NCI-H524 treated with DMSO at 0.1 percent for 48 hours (cell line): ENCODE data around the gene CCNYL1.

Source experiments
- DNase-seq: peaks from one replicate; lab custom pipeline; 2025; lab: John Stamatoyannopoulos, UW

The CCNYL1 gene

DNA sequence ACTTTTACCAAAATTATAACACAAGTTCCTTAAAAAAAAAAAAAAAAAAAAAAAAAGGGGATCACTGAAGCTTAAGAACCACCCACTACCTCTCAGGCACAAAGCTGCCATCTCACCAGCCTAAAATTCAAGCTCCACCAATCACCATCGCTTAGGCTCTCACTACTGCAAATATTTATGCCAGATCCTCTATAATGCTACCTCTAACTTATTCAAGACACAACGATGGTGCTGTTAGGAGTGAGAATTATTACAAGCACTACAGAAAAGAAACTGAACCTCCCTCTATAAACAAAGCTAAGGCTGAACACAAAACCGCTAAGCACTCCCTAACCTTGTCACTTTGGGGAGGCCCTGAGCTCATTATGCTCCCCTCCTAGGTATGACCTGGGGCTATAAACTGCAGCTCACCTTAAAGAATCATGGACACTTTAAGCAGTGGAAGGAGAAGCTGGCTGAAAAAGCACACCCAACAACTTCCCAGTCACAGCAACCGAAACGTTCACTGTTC, 54.7 kb downstream of the CCNYL1 start:
- no peak for DNase-seq

- DNase-seq: no peak
These were observed 55.4 kb downstream of the CCNYL1 start for GRCh38 chr2:207766697-207767460.

- no peak for DNase-seq
These were observed 56.2 kb downstream of the CCNYL1 start for GRCh38 chr2:207767461-207768167.

GRCh38 chr2:207768168-207768865, 56.9 kb downstream of the CCNYL1 start:
- DNase-seq: no peak

DNA sequence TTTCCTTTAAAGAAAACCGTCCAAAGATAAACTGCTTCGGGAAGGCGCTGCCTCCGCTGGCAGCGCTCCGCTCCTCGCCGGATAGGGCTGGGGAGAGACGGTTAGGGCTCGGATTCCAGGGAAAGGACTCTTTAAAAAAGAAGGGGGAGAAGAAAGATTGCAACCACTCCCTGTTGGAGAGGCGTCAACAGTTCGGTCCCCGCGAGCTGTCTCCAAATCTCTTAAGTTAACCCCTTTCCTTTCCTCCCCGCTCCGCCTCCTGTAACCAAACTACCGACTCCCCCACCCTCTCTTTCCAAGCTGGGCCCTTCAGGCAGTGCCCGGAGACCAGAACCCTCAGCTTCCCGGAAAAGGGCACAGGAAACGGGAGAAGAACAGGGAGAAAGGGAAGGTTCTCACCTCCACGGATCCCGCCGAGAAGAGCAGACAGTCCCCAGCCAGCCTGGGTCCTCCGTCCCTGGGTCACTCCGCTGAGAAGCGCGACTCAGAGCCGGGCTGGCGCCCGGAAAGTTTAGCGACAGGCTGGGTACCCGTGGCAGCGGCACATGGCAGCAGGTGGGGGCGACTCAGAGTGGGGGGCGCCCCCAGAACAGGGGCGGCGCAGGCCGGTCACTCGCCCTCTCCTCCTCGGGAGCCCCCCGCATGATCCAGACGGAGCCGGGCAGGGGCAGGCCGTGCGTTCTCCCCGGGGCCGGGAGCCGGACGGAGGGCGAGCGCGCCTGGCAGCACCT, 57.6 kb downstream of the CCNYL1 start:
- no peak for DNase-seq

- no peak for DNase-seq
These were observed 59.4 kb downstream of the CCNYL1 start for GRCh38 chr2:207770602-207771404.

DNA sequence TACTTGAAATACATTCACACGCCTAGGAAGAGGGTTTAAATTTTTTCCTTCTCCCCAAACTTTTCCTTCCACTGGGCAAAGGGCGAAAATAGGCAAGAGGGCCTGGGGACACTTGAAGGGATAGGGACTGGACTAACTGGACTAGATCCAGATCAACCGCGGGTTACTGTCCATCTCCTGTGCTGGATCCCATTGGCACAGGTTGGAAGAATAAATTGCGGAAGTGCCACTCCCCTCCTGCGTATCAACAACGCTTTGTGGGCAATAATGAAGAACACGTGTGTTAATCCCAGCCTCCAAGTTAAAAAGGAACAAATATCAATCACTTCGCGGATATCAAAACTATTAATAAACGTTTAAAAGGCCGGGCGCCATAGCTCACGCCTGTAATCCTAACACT, 60.0 kb downstream of the CCNYL1 start:
- no peak for DNase-seq

- no peak for DNase-seq
These were observed 60.8 kb downstream of the CCNYL1 start for GRCh38 chr2:207772081-207772843.

DNA sequence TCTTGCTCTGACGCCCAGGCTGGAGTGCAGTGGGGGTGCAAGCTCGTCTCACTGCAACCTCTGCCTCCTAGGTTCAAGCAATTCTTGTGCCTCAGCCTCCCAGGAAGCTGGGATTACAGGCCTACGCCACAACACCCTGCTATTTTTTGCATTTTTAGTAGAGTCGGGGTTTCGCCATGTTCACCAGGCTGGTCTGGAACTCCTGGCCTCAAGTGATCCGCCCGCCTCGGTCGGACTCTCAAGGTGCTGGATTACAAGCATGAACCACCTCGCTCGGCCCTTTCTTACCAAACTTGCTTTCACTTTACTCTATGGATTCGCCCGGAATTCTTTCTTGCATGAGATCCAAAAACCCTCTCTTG, 61.4 kb downstream of the CCNYL1 start:
- DNase-seq: no peak

DNA sequence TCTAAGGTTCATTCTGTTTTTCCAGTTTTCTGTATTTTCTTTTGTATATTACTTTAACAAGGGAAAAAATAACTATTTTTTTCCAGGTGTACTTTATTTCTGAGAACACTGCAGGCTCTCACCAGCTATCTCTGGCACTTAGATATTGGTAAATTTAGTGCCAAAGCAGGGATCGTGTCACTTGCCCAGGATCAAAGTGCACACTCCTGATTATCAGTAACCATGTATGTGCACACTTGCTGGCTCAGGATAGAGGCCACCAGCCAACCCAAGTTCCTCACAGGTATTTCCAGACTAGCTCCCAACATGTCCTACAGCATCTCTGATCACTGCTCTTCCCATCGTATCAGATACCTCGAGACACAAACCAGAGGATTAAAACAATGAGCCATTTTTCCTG, 64.0 kb downstream of the CCNYL1 start:
- no peak for DNase-seq

DNA sequence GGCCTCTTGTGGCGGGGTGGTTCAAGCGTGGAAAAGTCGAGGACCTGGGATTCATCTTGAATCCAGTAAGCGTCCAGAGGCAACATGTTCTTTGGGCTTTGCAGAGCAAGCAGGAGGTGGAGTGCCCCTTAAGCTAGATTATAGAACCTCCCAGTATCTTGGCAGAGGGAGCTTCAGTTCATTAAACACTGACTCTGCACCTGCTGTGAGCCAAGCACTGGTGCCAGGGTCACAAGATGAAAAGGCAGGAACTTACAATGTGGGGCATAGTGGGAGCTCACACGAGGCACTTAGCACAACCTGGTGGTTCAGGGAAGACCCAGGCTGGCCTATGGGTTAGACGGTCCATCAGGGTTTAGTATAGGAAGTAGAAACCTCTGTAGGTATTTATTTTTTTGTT, 65.7 kb downstream of the CCNYL1 start:
- peak; percentile 31 for DNase-seq

GRCh38 chr2:207778298-207778882, 67.0 kb downstream of the CCNYL1 start:
- DNase-seq: no peak

GRCh38 chr2:207779523-207779922, 68.1 kb downstream of the CCNYL1 start:
- DNase-seq: no peak

- no peak for DNase-seq
These were observed 71.0 kb downstream of the CCNYL1 start for GRCh38 chr2:207782238-207783030.

DNA sequence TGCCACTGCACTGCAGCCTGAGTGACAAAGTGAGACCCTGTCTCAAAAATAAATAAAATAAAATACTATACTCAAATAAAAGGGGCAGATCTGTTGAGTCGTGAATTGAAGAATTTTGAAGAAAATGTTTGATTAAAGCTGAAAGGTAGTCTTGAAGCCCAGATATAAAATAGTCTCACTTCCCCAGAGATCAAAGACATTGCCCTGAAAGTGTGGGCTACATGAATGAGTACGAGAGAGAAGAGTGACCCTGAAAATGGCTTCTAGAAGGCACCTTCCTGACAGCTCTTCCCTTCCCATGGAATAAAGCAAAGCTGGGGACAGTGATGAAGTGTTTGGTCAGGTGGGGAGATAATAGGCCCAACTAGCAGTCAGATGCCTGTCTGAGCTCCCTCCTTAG, 72.1 kb downstream of the CCNYL1 start:
- DNase-seq: no peak

GRCh38 chr2:207784898-207785297, 73.5 kb downstream of the CCNYL1 start:
- DNase-seq: no peak

DNA sequence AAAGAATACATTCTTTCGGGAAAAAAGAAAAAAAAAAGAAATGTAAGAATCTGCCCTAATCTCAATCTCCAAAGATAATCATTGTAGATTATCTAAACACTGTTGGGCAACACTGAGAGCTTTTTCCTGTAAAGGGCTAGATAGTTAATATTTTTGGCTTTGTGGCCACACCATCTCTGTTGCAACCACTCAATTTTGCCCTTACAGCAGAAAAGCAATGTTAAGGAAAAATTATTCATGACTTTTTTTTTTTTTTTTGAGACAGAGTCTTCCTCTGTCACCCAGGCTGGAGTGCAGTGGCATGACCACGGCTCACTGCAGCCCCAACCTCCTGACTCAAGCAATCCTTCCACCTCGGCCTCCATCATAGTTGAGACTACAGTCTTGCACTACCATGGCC, 75.6 kb downstream of the CCNYL1 start:
- DNase-seq: no peak

GRCh38 chr2:207787800-207788199, 76.4 kb downstream of the CCNYL1 start:
- DNase-seq: no peak

- DNase-seq: no peak
These were observed 79.5 kb downstream of the CCNYL1 start for GRCh38 chr2:207790898-207791297.
